ENCODE measurements around the gene ARHGEF37.

GRCh38 chr5:149545327-149545726, 36.0 kb upstream of the ARHGEF37 start:
- TF ChIP-seq EZH2 (IDR thresholded peaks at IDR 0.05; ENCODE audit: borderline replicate concordance, low read depth, low read length, severe bottlenecking) (no peak), CTCF (IDR thresholded peaks at IDR 0.05; ENCODE audit: borderline replicate concordance, extremely low read depth, low read length, poor library complexity, severe bottlenecking) (no peak)

Measured in DND-41 (cell line).